Stomach (tissue), 9 donors: Measurements from ENCODE around the gene CHRNG. TPM values are rescaled to one million over a fixed set of nuclear protein-coding genes. Genes with fewer than 3 reads are reported as not detected.

Source experiments
- DNase-seq, 2 donors: peaks; one replicate each; pipeline versions ENCODE4 v3.0.0 to v3.0.0-alpha.2; 2013 to 2019
- H3K27ac ChIP-seq, 5 donors: fragments of 200-600 bp in 4 of 5; sonication (generic) in 4 of 5; one replicate each; pipeline ENCODE4 v1.5.1; 2013 to 2019; ENCODE audit warnings: mild to moderate bottlenecking in 1 of 5, moderate library complexity in 1 of 5
- H3K27me3 ChIP-seq, 3 donors: fragments of 200-600 bp; sonication (generic); one replicate each; pipeline ENCODE4 v1.5.1; 2017 to 2019; ENCODE audit warnings: mixed run types in 1 of 3
- H3K36me3 ChIP-seq, 4 donors: fragments of 200-600 bp; sonication (generic); 1 replicate in 3 of 4; 2 replicates in 1 of 4; pipeline ENCODE4 v1.5.1; 2016 to 2019
- H3K4me1 ChIP-seq, 4 donors: fragments of 200-600 bp; sonication (generic); one replicate each; pipeline ENCODE4 v1.5.1; 2016 to 2019
- H3K4me3 ChIP-seq, 4 donors: fragments of 200-600 bp; sonication (generic) in 3 of 4; one replicate each; pipeline ENCODE4 v1.5.1; 2016 to 2019; ENCODE audit warnings: mild to moderate bottlenecking in 1 of 4
- H3K9me3 ChIP-seq, 4 donors: fragments of 200-600 bp; sonication (generic); one replicate each; pipeline ENCODE4 v1.5.1; 2016 to 2019
- EP300 ChIP-seq: sonication (generic); formaldehyde crosslinking; IDR thresholded peaks from one replicate; pipeline ENCODE4 v1.6.1; 2017; ENCODE audit warnings: antibody characterized with exemption
- POLR2A ChIP-seq, 4 donors: fragments of 450-650 bp; IDR thresholded peaks; one replicate each; pipeline ENCODE4 v1.6.1; 2016; ENCODE audit warnings: antibody characterized with exemption in 4 of 4, control low read depth in 2 of 4, mild to moderate bottlenecking in 1 of 4, moderate library complexity in 1 of 4
- POLR2AphosphoS5 ChIP-seq, 3 donors: sonication (generic); formaldehyde crosslinking; IDR thresholded peaks; one replicate each; pipeline ENCODE4 v1.6.1; 2016; ENCODE audit warnings: antibody characterized with exemption in 3 of 3
- WGBS, 5 donors: extraction: QIAGEN DNeasy Blood & Tissue Kit in 3 of 5; methylation state at CpG; one replicate each; pipeline versions ENCODE4 v1.1.5 to v1.1.7; 2013 to 2018; 5-methylcytosine and 5-hydroxymethylcytosine counted together
- intact Hi-C: fragments of 100-400 bp; cut with DNase I; formaldehyde crosslinking; loops from one replicate; pipeline ENCODE4 v1.15.1; 2023; ENCODE audit warnings: low total_unique reads
- polyA plus RNA-seq, 3 donors: library from polyadenylated mRNA; stranded (reverse); fragments of 200-250 nt; gene quantifications; one replicate each; pipeline ENCODE4 v1.2.3, GENCODE V29; 2013
- total RNA-seq, 5 donors: library from RNA; depleted of rRNA; stranded (reverse); fragments of >200 nt; gene quantifications; one replicate each; pipeline versions ENCODE4 v1.1.0 to v1.2.3, GENCODE V29; 2014 to 2016
- TF ChIP-seq, protein P1 (sequence below), 7 experiments: fragments of 450-650 bp in 4 of 7; fragments of 200-600 bp in 3 of 7; sonication (generic) in 3 of 7; IDR thresholded peaks; one replicate each; pipeline ENCODE4 v1.5.1; 2016 to 2019; ENCODE audit warnings: antibody characterized with exemption in 7 of 7, control low read depth in 2 of 7, mild to moderate bottlenecking in 1 of 7
- donor health status: healthy with polysubstance abuse.
- donor health status: Bipolar disorder and iron deficiency.
- donor health status: healthy.

CHRNG gene
- total and polyA plus RNA-seq, 8 donors, result not detected

DNA sequence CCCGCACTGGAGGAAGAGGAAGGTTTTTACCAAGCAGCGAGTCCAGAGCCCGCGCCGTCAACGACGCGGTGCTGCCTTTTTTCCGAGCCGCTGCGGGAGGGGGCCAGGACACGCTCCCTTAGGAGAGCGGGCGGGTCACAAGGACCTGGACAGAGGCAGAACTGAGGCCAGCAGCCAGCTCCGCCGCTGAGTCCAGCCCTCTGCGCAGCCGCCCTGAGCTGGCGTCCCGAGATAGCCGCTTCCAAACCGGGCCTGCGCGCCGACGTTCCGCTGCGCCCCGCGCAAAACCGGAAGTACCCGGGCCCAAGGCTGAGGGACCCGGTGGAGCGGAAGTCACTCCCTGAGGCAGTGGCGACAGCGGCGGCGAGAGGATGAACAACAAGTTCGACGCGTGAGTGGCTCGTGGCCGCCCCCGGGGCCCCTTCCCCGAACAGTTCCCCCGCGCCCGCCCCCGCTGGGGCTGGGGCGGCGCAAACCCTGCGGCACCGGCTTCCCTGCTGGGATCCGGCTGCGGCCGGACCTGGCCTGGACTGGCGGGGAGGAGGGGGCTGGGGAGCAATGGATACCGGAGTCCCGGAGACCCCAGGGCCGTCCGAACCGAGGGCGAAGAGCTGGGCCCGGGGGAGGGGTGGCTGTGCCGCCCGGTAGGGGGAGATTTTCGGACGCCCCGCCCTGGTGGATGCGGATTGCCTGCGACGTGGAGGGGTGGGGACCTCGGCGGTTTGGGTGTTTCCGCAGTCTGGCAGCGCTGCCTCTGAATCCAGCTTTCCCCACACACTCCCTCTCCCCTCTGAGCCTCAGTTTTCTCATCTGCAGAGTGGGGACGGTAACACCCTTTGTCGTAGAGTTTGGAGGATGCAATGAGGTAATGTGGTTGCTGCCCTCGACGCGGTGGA is 11.1 kb downstream of the CHRNG start, which contains the start of the genes EIF4E2 and TIGD1:
Gene EIF4E2 (plus strand): TSS at position 336 of the 896 bp plus-strand sequence. CDS start 36 bp downstream, at position 372.
Gene TIGD1 (minus strand): TSS at position 204 of the 896 bp plus-strand sequence. CDS start 675 bp downstream, outside the sequence.
- Histone ChIP-seq H3K27ac (peak within 1 kb of the TSS; percentile 98 to 99 (median 98)), H3K4me3 (peak within 1 kb of the TSS; percentile 80 to 93 (median 88)), H3K27me3 (no peaks in the 10 kb centered on the region), H3K36me3 (peaks cover 0 to 31% (median 19%) of the 10 kb centered on the region in 4 donors), H3K9me3 (peaks cover 0 to 4% (median 0%) of the 10 kb centered on the region in 4 donors), H3K4me1 (peaks cover 19 to 70% (median 43%) of the 10 kb centered on the region in 4 donors)
- intact Hi-C loops, result no loop called here
- peak; percentile 96 to 98 for DNase-seq
- TF ChIP-seq, protein P1, sequence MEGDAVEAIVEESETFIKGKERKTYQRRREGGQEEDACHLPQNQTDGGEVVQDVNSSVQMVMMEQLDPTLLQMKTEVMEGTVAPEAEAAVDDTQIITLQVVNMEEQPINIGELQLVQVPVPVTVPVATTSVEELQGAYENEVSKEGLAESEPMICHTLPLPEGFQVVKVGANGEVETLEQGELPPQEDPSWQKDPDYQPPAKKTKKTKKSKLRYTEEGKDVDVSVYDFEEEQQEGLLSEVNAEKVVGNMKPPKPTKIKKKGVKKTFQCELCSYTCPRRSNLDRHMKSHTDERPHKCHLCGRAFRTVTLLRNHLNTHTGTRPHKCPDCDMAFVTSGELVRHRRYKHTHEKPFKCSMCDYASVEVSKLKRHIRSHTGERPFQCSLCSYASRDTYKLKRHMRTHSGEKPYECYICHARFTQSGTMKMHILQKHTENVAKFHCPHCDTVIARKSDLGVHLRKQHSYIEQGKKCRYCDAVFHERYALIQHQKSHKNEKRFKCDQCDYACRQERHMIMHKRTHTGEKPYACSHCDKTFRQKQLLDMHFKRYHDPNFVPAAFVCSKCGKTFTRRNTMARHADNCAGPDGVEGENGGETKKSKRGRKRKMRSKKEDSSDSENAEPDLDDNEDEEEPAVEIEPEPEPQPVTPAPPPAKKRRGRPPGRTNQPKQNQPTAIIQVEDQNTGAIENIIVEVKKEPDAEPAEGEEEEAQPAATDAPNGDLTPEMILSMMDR (IDR thresholded peaks at IDR 0.05), result peak in 5 of 7 experiments; percentile 10 to 55 (median 41)
- peak; percentile 83 to 95 (median 88) for TF ChIP-seq POLR2AphosphoS5 (IDR thresholded peaks at IDR 0.05)
- TF ChIP-seq POLR2A (IDR thresholded peaks at IDR 0.05), result peak in 1 of 4 donors; percentile 46
- no peak for TF ChIP-seq EP300
- WGBS, 5 donors, result 0 to 1% (median 1%) methylated on average over 29 to 81 of the region's 81 CpGs

DNA sequence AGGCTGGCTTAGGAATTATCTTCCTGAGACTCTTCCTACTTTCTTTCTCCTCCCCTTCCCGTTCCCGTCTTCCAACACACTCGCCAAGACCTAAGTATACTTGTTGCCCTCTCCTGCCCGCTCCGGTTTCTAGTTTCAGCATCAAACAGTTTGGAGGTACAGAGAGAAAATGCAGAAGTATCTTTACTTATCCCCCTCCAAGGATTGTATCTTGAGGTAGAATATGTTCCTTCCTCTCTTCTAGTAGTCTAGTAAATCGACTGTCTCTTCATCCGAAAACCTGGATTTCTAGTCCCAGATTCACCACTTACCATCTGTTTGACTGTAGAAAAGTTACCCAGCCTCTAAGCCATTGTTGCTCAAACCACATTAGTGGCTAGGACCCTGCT is 11.8 kb downstream of the CHRNG start:
- no peak for DNase-seq
- intact Hi-C loops, result no loop called here
- Histone ChIP-seq H3K9me3 (peaks cover 0 to 4% (median 0%) of the 10 kb centered on the region in 4 donors), H3K27ac (peak overlapping the region; percentile 98 to 99 (median 98)), H3K27me3 (no peaks in the 10 kb centered on the region), H3K4me1 (peaks cover 19 to 71% (median 43%) of the 10 kb centered on the region in 4 donors), H3K4me3 (peak overlapping the region; percentile 80 to 93 (median 88)), H3K36me3 (peaks cover 0 to 37% (median 24%) of the 10 kb centered on the region in 4 donors)
- no peak for TF ChIP-seq POLR2AphosphoS5 (IDR thresholded peaks at IDR 0.05)
- TF ChIP-seq, protein P1 (IDR thresholded peaks at IDR 0.05), result no peak
- 5 to 11% (median 8%) methylated on average over 7 of the region's 7 CpGs for WGBS, 5 donors

DNA sequence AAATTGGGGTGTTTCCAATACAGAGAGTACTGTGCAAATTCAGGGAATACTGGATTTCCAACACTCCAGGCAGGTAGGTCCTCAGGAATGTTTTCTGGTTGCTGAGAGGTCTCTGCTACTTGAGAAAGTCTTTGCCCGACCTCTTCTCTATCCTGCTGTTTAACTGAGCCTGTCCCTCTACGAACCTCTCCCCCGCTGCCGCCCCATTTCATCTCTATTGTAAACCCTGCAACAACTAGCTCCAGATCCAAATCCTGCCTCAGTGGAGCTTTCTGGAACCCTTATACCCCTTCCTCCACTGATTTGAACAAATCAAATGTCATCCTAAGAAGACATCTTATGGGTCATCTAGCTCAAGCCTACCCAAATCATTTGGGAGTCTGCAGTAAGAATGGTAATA is 12.3 kb downstream of the CHRNG start:
- Histone ChIP-seq H3K4me1 (peaks cover 19 to 72% (median 43%) of the 10 kb centered on the region in 4 donors), H3K36me3 (peaks cover 5 to 38% (median 27%) of the 10 kb centered on the region in 4 donors), H3K9me3 (peaks cover 0 to 4% (median 0%) of the 10 kb centered on the region in 4 donors), H3K4me3 (peak overlapping the region; percentile 80 to 93 (median 88)), H3K27me3 (no peaks in the 10 kb centered on the region), H3K27ac (peak overlapping the region in 3 of 5 donors; percentile 98)
- 87 to 93% (median 92%) methylated on average over 4 of the region's 4 CpGs for WGBS, 5 donors
- no peak for DNase-seq
- intact Hi-C loops, result no loop called here
- TF ChIP-seq EP300 (no peak), POLR2AphosphoS5 (IDR thresholded peaks at IDR 0.05) (no peak), POLR2A (IDR thresholded peaks at IDR 0.05) (no peak)
- TF ChIP-seq, protein P1 (IDR thresholded peaks at IDR 0.05), result no peak

DNA sequence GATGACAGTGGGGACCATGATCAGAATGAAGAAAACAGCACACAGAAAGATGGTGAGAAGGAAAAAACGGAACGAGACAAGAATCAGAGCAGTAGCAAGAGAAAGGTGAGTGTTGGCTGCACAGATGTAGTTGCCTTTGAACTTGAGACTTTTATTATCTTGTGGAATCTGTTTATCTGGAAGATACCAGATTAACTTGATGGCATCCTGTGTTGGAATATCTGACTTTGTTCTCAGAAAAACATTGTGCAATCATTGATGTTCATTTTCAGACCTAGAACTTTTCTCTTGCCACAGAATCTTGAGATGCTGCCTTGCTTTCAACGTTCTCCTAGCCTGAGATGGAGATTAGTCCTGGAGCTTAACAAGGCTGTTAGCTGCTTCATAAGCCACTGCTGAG is 16.9 kb downstream of the CHRNG start:
- DNase-seq, result no peak
- Histone ChIP-seq H3K36me3 (peaks cover 31 to 75% (median 63%) of the 10 kb centered on the region in 4 donors), H3K4me3 (no peak overlapping the region), H3K27ac (no peak overlapping the region), H3K9me3 (no peaks in the 10 kb centered on the region), H3K4me1 (peaks cover 10 to 48% (median 29%) of the 10 kb centered on the region in 4 donors), H3K27me3 (no peaks in the 10 kb centered on the region)
- TF ChIP-seq POLR2A (IDR thresholded peaks at IDR 0.05) (no peak), POLR2AphosphoS5 (IDR thresholded peaks at IDR 0.05) (no peak), EP300 (no peak)
- TF ChIP-seq, protein P1 (IDR thresholded peaks at IDR 0.05), result no peak
- intact Hi-C loops, result no loop called here
- 69 to 79% (median 76%) methylated on average over 3 of the region's 3 CpGs for WGBS, 5 donors
